Measurements from ENCODE around the gene SLC35E4. TPM values are rescaled to one million over a fixed set of nuclear protein-coding genes. Genes with fewer than 3 reads are reported as not detected.
"Not testable (repeated sequence)": the region's sequence is repeated elsewhere in the genome, so short reads cannot be mapped to it uniquely, and the experiment has no call there.

SLC35E4 gene
- total and polyA plus RNA-seq, 5 donors: 2.5 to 4.0 (median 2.9) TPM

GRCh38 chr22:30612789-30613188, 22.8 kb upstream of the SLC35E4 start:
- no peaks in the 10 kb centered on the region for H3K9me3 ChIP-seq (ENCODE audit: control insufficient read depth, low read length)
- DNase-seq (no peak), ATAC-seq (no peak)
- no peak overlapping the region for H3K27ac ChIP-seq (ENCODE audit: low read length)
- H3K27me3 ChIP-seq (ENCODE audit: control insufficient read depth, insufficient read depth): no peaks in the 10 kb centered on the region
- intact Hi-C loops (cut with DNase I): no loop called here
- no peak overlapping the region for H3K4me3 ChIP-seq (ENCODE audit: low read length)
- 94% methylated on average over 8 of the region's 8 CpGs for WGBS
- H3K4me1 ChIP-seq (ENCODE audit: control insufficient read depth, insufficient read depth, low read length): no peaks in the 10 kb centered on the region

- intact Hi-C loops (cut with DNase I): no loop called here
- WGBS: 98% methylated on average over 7 of the region's 7 CpGs
- no peaks in the 10 kb centered on the region for H3K9me3 ChIP-seq (ENCODE audit: control insufficient read depth, low read length)
- no peaks in the 10 kb centered on the region for H3K4me1 ChIP-seq (ENCODE audit: control insufficient read depth, insufficient read depth, low read length)
- no peak for DNase-seq
- H3K4me3 ChIP-seq (ENCODE audit: low read length): no peak overlapping the region
- H3K27me3 ChIP-seq (ENCODE audit: control insufficient read depth, insufficient read depth): no peaks in the 10 kb centered on the region
- H3K27ac ChIP-seq (ENCODE audit: low read length): no peak overlapping the region
- ATAC-seq: no peak
Observed at GRCh38 chr22:30614268-30614667, 21.3 kb upstream of the SLC35E4 start.

DNA sequence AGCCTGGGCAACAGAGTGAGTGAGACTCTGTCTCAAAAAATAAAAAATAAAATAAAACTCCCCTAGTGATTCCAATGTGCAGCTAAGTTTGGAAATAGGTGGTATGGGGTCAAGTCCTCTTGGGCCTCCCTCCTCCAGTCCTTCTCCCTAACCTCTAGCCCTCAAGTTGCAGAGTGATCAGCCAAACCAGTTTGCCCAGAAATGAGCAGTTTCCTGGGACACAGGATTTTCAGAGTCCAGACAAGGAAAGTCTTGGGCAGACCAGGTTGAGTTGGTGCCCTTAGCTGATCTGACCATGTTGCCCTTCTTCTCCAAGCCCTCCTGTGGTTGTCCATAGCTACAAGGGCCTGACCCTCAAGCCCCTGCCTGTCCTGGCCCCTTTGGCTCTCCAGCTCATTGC, 20.7 kb upstream of the SLC35E4 start:
- no peak for ATAC-seq
- H3K27ac ChIP-seq (ENCODE audit: low read length): no peak overlapping the region
- no peaks in the 10 kb centered on the region for H3K4me1 ChIP-seq (ENCODE audit: control insufficient read depth, insufficient read depth, low read length)

DNA sequence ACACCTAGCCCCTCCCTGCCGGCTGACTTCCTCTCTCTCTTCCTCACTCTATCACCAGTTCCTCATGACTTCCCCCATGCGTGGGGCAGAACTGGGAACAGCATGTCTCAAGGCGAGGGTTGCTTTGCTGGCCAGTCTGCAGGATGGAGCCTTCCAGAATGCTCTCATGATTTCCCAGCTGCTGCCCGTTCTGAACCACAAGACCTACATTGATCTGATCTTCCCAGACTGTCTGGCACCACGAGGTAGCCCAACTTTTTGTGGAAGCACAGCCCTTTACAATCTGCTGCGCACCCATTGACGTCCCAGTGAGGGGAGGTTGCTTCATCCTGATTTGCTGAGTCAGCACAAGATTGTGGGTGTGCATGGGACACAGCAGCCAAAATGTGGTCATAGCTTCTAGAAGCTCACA, 20.0 kb upstream of the SLC35E4 start:
- H3K27me3 ChIP-seq (ENCODE audit: control insufficient read depth, insufficient read depth): no peaks in the 10 kb centered on the region
- H3K4me3 ChIP-seq (ENCODE audit: low read length): no peak overlapping the region
- no peak for ATAC-seq
- no peaks in the 10 kb centered on the region for H3K9me3 ChIP-seq (ENCODE audit: control insufficient read depth, low read length)
- intact Hi-C loops (cut with DNase I): no loop called here
- no peaks in the 10 kb centered on the region for H3K4me1 ChIP-seq (ENCODE audit: control insufficient read depth, insufficient read depth, low read length)
- no peak overlapping the region for H3K27ac ChIP-seq (ENCODE audit: low read length)
- no peak for DNase-seq
- 79% methylated on average over 7 of the region's 7 CpGs for WGBS

More for the DNA sequence above, 20.7 kb upstream of the SLC35E4 start:
- DNase-seq: no peak
- Histone ChIP-seq H3K9me3 (ENCODE audit: control insufficient read depth, low read length) (no peaks in the 10 kb centered on the region), H3K4me3 (ENCODE audit: low read length) (no peak overlapping the region), H3K27me3 (ENCODE audit: control insufficient read depth, insufficient read depth) (no peaks in the 10 kb centered on the region)
- intact Hi-C loops (cut with DNase I): no loop called here

DNA sequence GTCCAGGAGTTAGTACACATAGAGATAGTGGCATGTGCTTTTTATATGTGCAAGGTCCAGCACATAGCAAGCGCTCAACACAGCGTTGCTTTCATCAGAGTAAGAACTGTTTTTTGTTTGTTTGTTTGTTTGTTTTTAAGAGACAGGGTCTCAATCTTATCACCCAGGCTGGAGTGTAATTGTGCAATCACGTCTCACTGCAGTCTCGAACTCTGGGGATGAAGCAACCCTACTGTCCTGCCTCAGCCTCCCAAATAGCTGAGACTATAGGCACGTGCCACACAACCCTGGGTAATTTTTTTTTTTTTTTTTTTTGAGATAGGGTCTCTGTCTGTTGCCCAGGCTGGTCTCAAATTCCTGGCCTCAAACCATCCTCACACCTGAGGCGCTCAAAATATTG, 17.8 kb upstream of the SLC35E4 start:
- Histone ChIP-seq H3K4me1 (ENCODE audit: control insufficient read depth, insufficient read depth, low read length) (no peaks in the 10 kb centered on the region), H3K27ac (ENCODE audit: low read length) (no peak overlapping the region), H3K4me3 (ENCODE audit: low read length) (no peak overlapping the region), H3K27me3 (ENCODE audit: control insufficient read depth, insufficient read depth) (no peaks in the 10 kb centered on the region), H3K9me3 (ENCODE audit: control insufficient read depth, low read length) (no peaks in the 10 kb centered on the region)
- intact Hi-C loops (cut with DNase I): no loop called here
- ATAC-seq (no peak), DNase-seq (no peak)
- WGBS: 90% methylated on average over 6 of the region's 6 CpGs

DNA sequence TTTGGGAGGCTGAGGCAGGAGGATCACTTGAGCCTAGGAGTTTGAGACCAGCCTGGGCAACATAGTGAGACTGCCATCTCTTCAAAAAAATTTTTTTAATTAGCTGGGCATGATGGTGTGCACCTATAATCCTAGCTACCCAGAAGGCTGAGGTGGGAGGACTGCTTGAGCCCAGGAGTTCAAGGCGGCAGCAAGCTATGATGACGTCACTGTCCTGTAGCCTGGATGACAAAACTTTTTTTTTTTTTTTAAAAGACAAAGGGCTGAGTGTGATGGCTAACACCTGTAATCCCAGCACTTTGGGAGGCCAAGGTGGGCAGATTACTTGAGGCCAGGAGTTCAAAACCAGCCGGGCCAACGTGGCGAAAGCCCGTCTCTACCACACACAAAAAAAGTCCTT, 15.7 kb upstream of the SLC35E4 start:
- H3K9me3 ChIP-seq (ENCODE audit: control insufficient read depth, low read length); DNase-seq; H3K4me3 ChIP-seq (ENCODE audit: low read length); H3K4me1 ChIP-seq (ENCODE audit: control insufficient read depth, insufficient read depth, low read length); ATAC-seq; H3K27me3 ChIP-seq (ENCODE audit: control insufficient read depth, insufficient read depth); H3K27ac ChIP-seq (ENCODE audit: low read length); intact Hi-C loops (cut with DNase I): not testable (repeated sequence)
- WGBS: 94% methylated on average over 6 of the region's 6 CpGs

DNA sequence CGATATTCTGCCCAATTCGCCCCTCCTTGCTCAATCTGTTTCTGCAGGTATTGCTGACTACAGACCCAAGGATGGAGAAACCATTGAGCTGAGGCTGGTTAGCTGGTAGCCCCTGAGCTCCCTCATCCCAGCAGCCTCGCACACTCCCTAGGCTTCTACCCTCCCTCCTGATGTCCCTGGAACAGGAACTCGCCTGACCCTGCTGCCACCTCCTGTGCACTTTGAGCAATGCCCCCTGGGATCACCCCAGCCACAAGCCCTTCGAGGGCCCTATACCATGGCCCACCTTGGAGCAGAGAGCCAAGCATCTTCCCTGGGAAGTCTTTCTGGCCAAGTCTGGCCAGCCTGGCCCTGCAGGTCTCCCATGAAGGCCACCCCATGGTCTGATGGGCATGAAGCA, 9.2 kb upstream of the SLC35E4 start:
- DNase-seq (no peak), ATAC-seq (no peak)
- H3K4me3 ChIP-seq (ENCODE audit: low read length): no peak overlapping the region
- H3K27ac ChIP-seq (ENCODE audit: low read length): no peak overlapping the region
- H3K9me3 ChIP-seq (ENCODE audit: control insufficient read depth, low read length): no peaks in the 10 kb centered on the region
- H3K27me3 ChIP-seq (ENCODE audit: control insufficient read depth, insufficient read depth): no peaks in the 10 kb centered on the region
- intact Hi-C loops (cut with DNase I): no loop called here
- WGBS: 90% methylated on average over 5 of the region's 5 CpGs
- peaks cover 5% of the 10 kb centered on the region for H3K4me1 ChIP-seq (ENCODE audit: control insufficient read depth, insufficient read depth, low read length)

DNA sequence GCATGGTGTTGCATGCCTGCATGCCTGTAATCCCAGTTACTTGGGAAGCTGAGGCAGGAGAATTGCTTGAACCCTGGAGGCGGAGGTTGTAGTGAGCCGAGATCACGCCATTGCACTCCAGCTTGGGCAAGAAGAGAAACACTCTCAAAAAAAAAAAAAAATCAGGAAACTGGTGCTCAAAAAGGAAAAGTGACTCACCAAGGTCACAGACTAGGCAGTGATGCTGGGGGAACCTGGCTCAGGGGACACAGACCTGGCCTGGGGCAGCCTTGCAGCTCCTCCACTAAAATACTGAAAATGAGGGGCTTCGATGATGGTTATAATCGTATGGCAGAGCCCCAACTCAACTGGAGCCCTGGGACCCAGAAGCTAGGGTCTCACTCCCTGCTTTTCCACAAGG, 8.1 kb upstream of the SLC35E4 start:
- DNase-seq: no peak
- ATAC-seq: no peak
- Histone ChIP-seq H3K4me3 (ENCODE audit: low read length) (no peak overlapping the region), H3K4me1 (ENCODE audit: control insufficient read depth, insufficient read depth, low read length) (peaks cover 5% of the 10 kb centered on the region), H3K27me3 (ENCODE audit: control insufficient read depth, insufficient read depth) (no peaks in the 10 kb centered on the region), H3K27ac (ENCODE audit: low read length) (no peak overlapping the region), H3K9me3 (ENCODE audit: control insufficient read depth, low read length) (no peaks in the 10 kb centered on the region)
- 79% methylated on average over 5 of the region's 5 CpGs for WGBS
- intact Hi-C loops (cut with DNase I): no loop called here

DNA sequence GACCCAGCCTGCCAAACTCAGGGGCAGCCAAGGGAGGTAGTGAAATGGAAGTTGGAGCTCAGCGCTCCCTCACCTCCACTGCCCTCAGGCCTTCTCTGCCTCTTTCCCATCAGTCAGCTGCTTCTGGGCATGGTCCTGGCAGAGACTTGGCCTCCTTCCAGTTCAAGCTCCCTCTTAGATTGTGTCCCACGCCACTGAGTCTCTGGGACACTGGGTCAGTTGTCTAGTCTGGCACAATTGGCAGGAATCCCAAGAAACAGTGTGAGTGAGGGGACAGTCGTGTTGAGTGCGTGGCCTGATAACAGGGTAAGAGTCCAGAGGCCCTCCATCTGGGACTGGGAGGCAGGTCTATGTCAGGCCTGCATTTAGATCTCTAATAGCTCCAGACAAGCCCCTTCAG, 7.1 kb upstream of the SLC35E4 start:
- no peaks in the 10 kb centered on the region for H3K9me3 ChIP-seq (ENCODE audit: control insufficient read depth, low read length)
- H3K4me1 ChIP-seq (ENCODE audit: control insufficient read depth, insufficient read depth, low read length): peaks cover 5% of the 10 kb centered on the region
- intact Hi-C loops (cut with DNase I): no loop called here
- DNase-seq (peak; percentile 60 to 67 (median 64)), ATAC-seq (peak; percentile 73 to 93)
- WGBS: 49% methylated on average over 4 of the region's 4 CpGs
- no peaks in the 10 kb centered on the region for H3K27me3 ChIP-seq (ENCODE audit: control insufficient read depth, insufficient read depth)
- no peak overlapping the region for H3K27ac ChIP-seq (ENCODE audit: low read length)
- H3K4me3 ChIP-seq (ENCODE audit: low read length): no peak overlapping the region

DNA sequence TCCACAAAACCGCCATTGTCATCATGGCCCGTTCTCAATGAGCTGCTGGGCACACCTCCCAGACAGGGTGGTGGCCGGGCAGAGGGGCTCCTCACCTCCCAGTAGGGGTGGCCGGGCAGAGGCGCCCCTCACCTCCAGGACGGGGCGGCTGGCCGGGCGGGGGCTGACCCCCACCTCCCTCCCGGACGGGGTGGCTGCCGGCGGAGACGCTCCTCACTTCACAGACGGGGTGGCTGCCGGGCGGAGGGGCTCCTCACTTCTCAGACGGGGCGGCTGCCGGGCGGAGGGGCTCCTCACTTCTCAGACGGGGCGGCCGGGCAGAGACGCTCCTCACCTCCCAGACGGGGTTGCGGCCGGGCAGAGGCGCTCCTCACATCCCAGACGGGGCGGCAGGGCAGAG, 4.1 kb upstream of the SLC35E4 start:
- H3K4me1 ChIP-seq (ENCODE audit: control insufficient read depth, insufficient read depth, low read length); H3K9me3 ChIP-seq (ENCODE audit: control insufficient read depth, low read length); H3K27me3 ChIP-seq (ENCODE audit: control insufficient read depth, insufficient read depth); ATAC-seq; H3K4me3 ChIP-seq (ENCODE audit: low read length); H3K27ac ChIP-seq (ENCODE audit: low read length); DNase-seq: not testable (repeated sequence)
- WGBS: 93% methylated on average over 21 of the region's 31 CpGs
- intact Hi-C loops (cut with DNase I): loop anchor here in 2 of 4 donors (10.0 kb wide), 2 partner anchors 123 to 293 kb away; no protein-coding TSS in a partner anchor

DNA sequence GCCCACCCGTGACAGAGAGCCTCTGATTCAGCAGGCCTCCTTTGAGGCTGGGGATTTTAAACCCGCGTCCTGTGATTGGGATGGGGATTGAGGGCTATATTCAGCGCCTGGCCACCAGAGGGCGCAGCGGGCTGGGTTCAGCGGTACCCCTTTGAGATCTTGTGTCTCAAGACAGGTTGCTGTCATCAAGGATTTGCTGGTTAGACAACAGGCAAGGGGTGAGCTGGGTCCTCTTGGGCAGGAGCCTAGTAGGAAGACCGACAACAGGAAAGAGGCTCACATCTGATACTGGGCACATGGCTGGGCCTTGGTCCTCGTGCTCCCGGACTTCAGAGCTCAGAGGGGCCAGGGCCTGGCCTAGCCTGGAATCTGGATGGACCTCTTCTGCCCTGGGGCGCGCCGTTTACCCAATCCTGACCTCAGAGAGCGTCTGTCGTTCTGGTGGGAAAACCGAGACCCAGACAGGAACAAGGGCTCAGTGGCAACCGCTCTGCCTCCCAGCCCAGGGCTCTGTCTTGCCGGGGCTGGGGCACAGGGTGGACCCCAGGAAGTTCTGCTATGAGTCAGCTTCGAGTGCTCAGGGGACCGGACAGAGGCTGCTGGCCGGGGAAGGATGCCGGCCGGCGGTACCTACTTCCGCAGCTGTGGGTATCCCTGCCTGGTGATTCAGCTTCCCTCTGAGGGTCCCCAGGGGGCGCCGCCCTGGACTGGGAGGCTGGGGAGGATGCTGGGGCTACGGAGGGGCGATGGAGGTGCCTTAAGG, 929 bp upstream of the SLC35E4 start:
- WGBS: 12% methylated on average over 29 of the region's 29 CpGs
- peak; percentile 87 to 93 (median 92) for DNase-seq
- intact Hi-C loops (cut with DNase I): loop anchor here (2.0 to 10.0 kb wide), 6 partner anchors 118 to 290 kb away; no protein-coding TSS in a partner anchor

More for the DNA sequence above, 929 bp upstream of the SLC35E4 start:
- H3K9me3 ChIP-seq (ENCODE audit: control insufficient read depth, low read length): no peaks in the 10 kb centered on the region
- ATAC-seq: peak; percentile 75 to 89
- H3K27me3 ChIP-seq (ENCODE audit: control insufficient read depth, insufficient read depth): no peaks in the 10 kb centered on the region
- H3K4me1 ChIP-seq (ENCODE audit: control insufficient read depth, insufficient read depth, low read length): peaks cover 12% of the 10 kb centered on the region
- H3K4me3 ChIP-seq (ENCODE audit: low read length): peak overlapping the region; percentile 29
- H3K27ac ChIP-seq (ENCODE audit: low read length): peak overlapping the region; percentile 88
